Pancreas (tissue), 10 donors: ENCODE data around the gene PIF1. TPM values are rescaled to one million over a fixed set of nuclear protein-coding genes. Genes with fewer than 3 reads are reported as not detected.
A peak's percentile ranks its signal among the peaks of the same experiment; 100 is the strongest.

Source experiments
- ATAC-seq, 4 donors: fragments of 200-7000 bp; cut with Tn5 transposase; one replicate each; pipeline versions ENCODE4 v1.8.0 to v1.9.1; 2020; ENCODE audit warnings: mild to moderate bottlenecking in 4 of 4, moderate library complexity in 4 of 4
- DNase-seq, 6 donors: peaks; one replicate each; pipeline ENCODE4 v3.0.0-alpha.2; 2020
- FAIRE-seq: peaks from 2 replicates; lab custom pipeline; 2012; peaks lifted over from hg19 to GRCh38; lab: Jason Lieb, UNC
- H3K27ac ChIP-seq, 4 donors: fragments of 200-600 bp; sonication (generic); 1 replicate in 3 of 4; 2 replicates in 1 of 4; pipeline versions ENCODE4 v1.5.0 to v1.8.0; 2020
- H3K27me3 ChIP-seq, 4 donors: fragments of 200-600 bp; one replicate each; pipeline ENCODE4 v1.8.0; 2021
- H3K36me3 ChIP-seq, 3 donors: fragments of 200-600 bp; sonication (generic) in 1 of 3; one replicate each; pipeline versions ENCODE4 v1.5.0 to v1.8.0; 2020 to 2021
- H3K4me1 ChIP-seq, 3 donors: fragments of 200-600 bp; one replicate each; pipeline ENCODE4 v1.8.0; 2021
- H3K4me3 ChIP-seq, 4 donors: fragments of 200-600 bp; sonication (generic) in 2 of 4; one replicate each; pipeline versions ENCODE4 v1.5.0 to v1.8.0; 2020 to 2021
- H3K9me3 ChIP-seq, 4 donors: fragments of 200-600 bp; one replicate each; pipeline ENCODE4 v1.8.0; 2021
- CTCF ChIP-seq, 4 donors: fragments of 200-600 bp; sonication (generic) in 3 of 4; IDR thresholded peaks; one replicate each; pipeline versions ENCODE4 v1.5.0 to v1.8.0; 2021; ENCODE audit warnings: antibody characterized with exemption in 4 of 4
- WGBS, 2 donors: extraction: QIAGEN DNeasy Blood & Tissue Kit; methylation state at CpG; one replicate each; pipeline ENCODE4 v1.1.7; 2013; 5-methylcytosine and 5-hydroxymethylcytosine counted together
- intact Hi-C, 3 donors: fragments of 100-400 bp; cut with DNase I; formaldehyde crosslinking; loops; one replicate each; pipeline versions ENCODE4 v1.11.1 to v1.14.2; 2022
- polyA plus RNA-seq, 2 donors: library from polyadenylated mRNA; stranded (reverse); fragments of 200-250 nt; gene quantifications; one replicate each; pipeline ENCODE4 v1.2.3, GENCODE V29; 2013
- total RNA-seq, 6 donors: library from RNA; stranded (reverse); fragmentation: NEBNext Ultra II Directional in 4 of 6; extraction: Animal tissue kit (Norgen Biotek cat#: 25700) in 4 of 6; gene quantifications; one replicate each; pipeline versions ENCODE4 v1.2.1 to v1.2.4, GENCODE V29; 2021 to 2023
- donor health status: healthy with polysubstance abuse.
- donor health status: DM: no; HTN: no; CAD: no; lungs with moderate emphysema.
- donor health status: DM: no; HTN: no; CAD: no.
- donor health status: control.
- donor health status: control.
- donor health status: Bipolar disorder and iron deficiency.
- donor health status: DM: yes; HTN: yes; CAD: no.
- donor health status: DM: no; HTN: no; CAD: no.
- donor health status: DM: no; HTN: no; CAD: no.
- donor health status: DM: yes; HTN: yes; CAD: no.

The PIF1 gene
- total and polyA plus RNA-seq, 8 donors: 0.06 to 0.66 (median 0.42) TPM; not detected in 2

- ATAC-seq (peak in 1 of 4 donors; percentile 32), FAIRE-seq (no peak), DNase-seq (no peak)
- H3K9me3 ChIP-seq: no peaks in the 10 kb centered on the region
- no peaks in the 10 kb centered on the region for H3K36me3 ChIP-seq
- H3K27ac ChIP-seq: no peak overlapping the region
- peaks cover 0 to 3% (median 0%) of the 10 kb centered on the region in 3 donors for H3K4me1 ChIP-seq
- 67 to 80% methylated on average over 8 of the region's 8 CpGs for WGBS, 2 donors
- H3K27me3 ChIP-seq: no peaks in the 10 kb centered on the region
- no peak overlapping the region for H3K4me3 ChIP-seq
- no peak for TF ChIP-seq CTCF (IDR thresholded peaks at IDR 0.05)
- intact Hi-C loops: no loop called here
Observed at GRCh38 chr15:64780600-64781156, 44.8 kb downstream of the PIF1 start.

- Histone ChIP-seq H3K4me1 (peaks cover 0 to 3% (median 0%) of the 10 kb centered on the region in 3 donors), H3K27me3 (no peaks in the 10 kb centered on the region), H3K9me3 (no peaks in the 10 kb centered on the region), H3K4me3 (no peak overlapping the region), H3K36me3 (no peaks in the 10 kb centered on the region), H3K27ac (no peak overlapping the region)
- no peak for ATAC-seq
- intact Hi-C loops: no loop called here
- no peak for FAIRE-seq
- TF ChIP-seq CTCF (IDR thresholded peaks at IDR 0.05): no peak
- 90 to 96% methylated on average over 1 of the region's 1 CpG for WGBS, 2 donors
- no peak for DNase-seq
Observed at GRCh38 chr15:64779630-64780029, 45.8 kb downstream of the PIF1 start.

- no peak for TF ChIP-seq CTCF (IDR thresholded peaks at IDR 0.05)
- peaks cover 0 to 3% (median 0%) of the 10 kb centered on the region in 3 donors for H3K4me1 ChIP-seq
- no peak for FAIRE-seq
- H3K27ac ChIP-seq: no peak overlapping the region
- DNase-seq: no peak
- no peaks in the 10 kb centered on the region for H3K36me3 ChIP-seq
- no peaks in the 10 kb centered on the region for H3K27me3 ChIP-seq
- H3K4me3 ChIP-seq: no peak overlapping the region
- intact Hi-C loops: no loop called here
- no peak for ATAC-seq
- no peaks in the 10 kb centered on the region for H3K9me3 ChIP-seq
- 65 to 72% methylated on average over 2 of the region's 2 CpGs for WGBS, 2 donors
Observed at GRCh38 chr15:64779024-64779423, 46.4 kb downstream of the PIF1 start.

GRCh38 chr15:64776402-64776786 is 49.1 kb downstream of the PIF1 start:
- peak in 1 of 6 donors; percentile 71 for DNase-seq

More at GRCh38 chr15:64776402-64776786, 49.1 kb downstream of the PIF1 start:
- no peak for TF ChIP-seq CTCF (IDR thresholded peaks at IDR 0.05)
- no peaks in the 10 kb centered on the region for H3K9me3 ChIP-seq
- no peaks in the 10 kb centered on the region for H3K27me3 ChIP-seq
- no peak for FAIRE-seq
- no peaks in the 10 kb centered on the region for H3K36me3 ChIP-seq
- peaks cover 0 to 3% (median 0%) of the 10 kb centered on the region in 3 donors for H3K4me1 ChIP-seq
- no peak overlapping the region for H3K27ac ChIP-seq
- WGBS, 2 donors: 63 to 67% methylated on average over 24 to 25 of the region's 25 CpGs
- peak overlapping the region in 1 of 4 donors; percentile 62 for H3K4me3 ChIP-seq
- intact Hi-C loops: no loop called here
- ATAC-seq: no peak
